Sigmoid colon (tissue), 7 donors: ENCODE results near the gene CORO1C. TPM values are rescaled to one million over a fixed set of nuclear protein-coding genes. Genes with fewer than 3 reads are reported as not detected.
"Not testable (repeated sequence)": the region's sequence is repeated elsewhere in the genome, so short reads cannot be mapped to it uniquely, and the experiment has no call there.

Experiments used
- DNase-seq: peaks from one replicate; pipeline ENCODE4 v3.0.0-alpha.2; 2019
- H3K27ac ChIP-seq, 4 donors: fragments of 200-600 bp; sonication (generic); one replicate each; pipeline ENCODE4 v1.5.1; 2016 to 2019; ENCODE audit warnings: mild to moderate bottlenecking in 1 of 4
- H3K27me3 ChIP-seq, 3 donors: fragments of 200-600 bp; sonication (generic); one replicate each; pipeline ENCODE4 v1.5.1; 2019; ENCODE audit warnings: mild to moderate bottlenecking in 1 of 3
- H3K36me3 ChIP-seq, 4 donors: fragments of 200-600 bp; sonication (generic); one replicate each; pipeline ENCODE4 v1.5.1; 2016 to 2019
- H3K4me1 ChIP-seq, 4 donors: fragments of 200-600 bp; sonication (generic); one replicate each; pipeline ENCODE4 v1.5.1; 2017 to 2019
- H3K4me3 ChIP-seq, 4 donors: fragments of 200-600 bp; sonication (generic); one replicate each; pipeline ENCODE4 v1.5.1; 2017 to 2019; ENCODE audit warnings: mild to moderate bottlenecking in 2 of 4, moderate library complexity in 1 of 4
- H3K9me3 ChIP-seq, 4 donors: fragments of 200-600 bp in 3 of 4; sonication (generic) in 3 of 4; one replicate each; pipeline versions ENCODE4 v1.5.1 to v1.6.1; 2013 to 2019
- CTCF ChIP-seq, 4 experiments: fragments of 450-650 bp in 3 of 4; fragments of 200-600 bp in 1 of 4; IDR thresholded peaks; one replicate each; pipeline ENCODE4 v1.5.1; 2016 to 2019; ENCODE audit warnings: antibody characterized with exemption in 4 of 4, mild to moderate bottlenecking in 3 of 4, moderate library complexity in 2 of 4
- EP300 ChIP-seq, 4 donors: sonication (generic); formaldehyde crosslinking; IDR thresholded peaks; one replicate each; pipeline ENCODE4 v1.6.1; 2017; ENCODE audit warnings: antibody characterized with exemption in 4 of 4
- POLR2A ChIP-seq, 2 donors: fragments of 450-650 bp; IDR thresholded peaks; one replicate each; pipeline ENCODE4 v1.6.1; 2016; ENCODE audit warnings: antibody characterized with exemption in 2 of 2, mild to moderate bottlenecking in 2 of 2, moderate library complexity in 2 of 2
- POLR2AphosphoS5 ChIP-seq, 4 donors: sonication (generic); formaldehyde crosslinking; IDR thresholded peaks; one replicate each; pipeline ENCODE4 v1.6.1; 2017; ENCODE audit warnings: antibody characterized with exemption in 4 of 4
- WGBS, 2 donors: extraction: QIAGEN DNeasy Blood & Tissue Kit; methylation state at CpG; one replicate each; pipeline ENCODE4 v1.1.7; 2013; 5-methylcytosine and 5-hydroxymethylcytosine counted together
- intact Hi-C: fragments of 100-400 bp; cut with DNase I; formaldehyde crosslinking; loops from one replicate; pipeline ENCODE4 v1.15.1; 2023
- polyA plus RNA-seq, 3 donors: library from polyadenylated mRNA; stranded (reverse); fragments of 200-250 nt; gene quantifications; one replicate each; pipeline ENCODE4 v1.2.3, GENCODE V29; 2013
- total RNA-seq, 4 donors: library from RNA; depleted of rRNA; stranded (reverse); fragments of >200 nt; gene quantifications; one replicate each; pipeline ENCODE4 v1.1.0, GENCODE V29; 2016
- donor health status: healthy with polysubstance abuse.
- donor health status: Bipolar disorder and iron deficiency.
- donor health status: healthy.

CORO1C gene
- total and polyA plus RNA-seq, 7 donors, result 38.4 to 569 (median 247) TPM

GRCh38 chr12:108633081-108633533, 98.2 kb downstream of the CORO1C start:
- peaks cover 0 to 68% (median 46%) of the 10 kb centered on the region in 4 donors for H3K4me1 ChIP-seq
- peak; percentile 28 for DNase-seq
- TF ChIP-seq POLR2A (IDR thresholded peaks at IDR 0.05) (no peak), CTCF (IDR thresholded peaks at IDR 0.05) (no peak), EP300 (IDR thresholded peaks at IDR 0.05) (no peak), POLR2AphosphoS5 (IDR thresholded peaks at IDR 0.05) (no peak)
- 72 to 86% methylated on average over 7 of the region's 7 CpGs for WGBS, 2 donors
- intact Hi-C loops, result loop anchor here (10.0 kb wide), 1 partner anchor 462 kb away; the partner anchor contains the start of genes ALKBH2 and UNG
- no peaks in the 10 kb centered on the region for H3K9me3 ChIP-seq
- H3K4me3 ChIP-seq, result peak overlapping the region in 2 of 4 donors; percentile 22 to 25
- H3K27me3 ChIP-seq, result no peaks in the 10 kb centered on the region
- peak overlapping the region; percentile 17 to 51 (median 34) for H3K27ac ChIP-seq
- H3K36me3 ChIP-seq, result no peaks in the 10 kb centered on the region

- Histone ChIP-seq H3K27ac (peak overlapping the region in 1 of 4 donors; percentile 66), H3K4me1 (peaks cover 0 to 52% (median 31%) of the 10 kb centered on the region in 4 donors)
- not testable (repeated sequence) for H3K9me3 ChIP-seq, H3K27me3 ChIP-seq, H3K4me3 ChIP-seq, H3K36me3 ChIP-seq, DNase-seq
- intact Hi-C loops, result loop anchor here (10.0 kb wide), 1 partner anchor 464 kb away; the partner anchor contains the start of genes ALKBH2 and UNG
- 81% methylated on average over 4 of the region's 4 CpGs for WGBS, 2 donors
Measured at GRCh38 chr12:108631261-108631660, 100.1 kb downstream of the CORO1C start.

GRCh38 chr12:108630481-108631207, 100.7 kb downstream of the CORO1C start:
- intact Hi-C loops, result loop anchor here (10.0 kb wide), 1 partner anchor 464 kb away; the partner anchor contains the start of genes ALKBH2 and UNG
- no peak overlapping the region for H3K4me3 ChIP-seq
- WGBS, 2 donors, result 61 to 69% methylated on average over 9 of the region's 9 CpGs
- H3K4me1 ChIP-seq, result peaks cover 0 to 46% (median 25%) of the 10 kb centered on the region in 4 donors
- no peaks in the 10 kb centered on the region for H3K36me3 ChIP-seq
- no peaks in the 10 kb centered on the region for H3K27me3 ChIP-seq
- H3K27ac ChIP-seq, result peak overlapping the region in 3 of 4 donors; percentile 16 to 66 (median 41)
- no peak for DNase-seq
- H3K9me3 ChIP-seq, result no peaks in the 10 kb centered on the region
- peak in 1 of 4 donors; percentile 8 for TF ChIP-seq POLR2AphosphoS5 (IDR thresholded peaks at IDR 0.05)
- TF ChIP-seq POLR2A (IDR thresholded peaks at IDR 0.05), result no peak

- Histone ChIP-seq H3K4me1 (peaks cover 0 to 39% (median 18%) of the 10 kb centered on the region in 4 donors), H3K9me3 (no peaks in the 10 kb centered on the region), H3K27ac (peak overlapping the region in 3 of 4 donors; percentile 16 to 66 (median 41)), H3K27me3 (no peaks in the 10 kb centered on the region), H3K36me3 (no peaks in the 10 kb centered on the region), H3K4me3 (no peak overlapping the region)
- TF ChIP-seq EP300 (IDR thresholded peaks at IDR 0.05) (no peak), CTCF (IDR thresholded peaks at IDR 0.05) (no peak), POLR2A (IDR thresholded peaks at IDR 0.05) (no peak), POLR2AphosphoS5 (IDR thresholded peaks at IDR 0.05) (no peak)
- WGBS, 2 donors, result 64 to 69% methylated on average over 17 of the region's 17 CpGs
- intact Hi-C loops, result loop anchor here (10.0 kb wide), 1 partner anchor 465 kb away; the partner anchor contains the start of genes ALKBH2 and UNG
- no peak for DNase-seq
Measured at GRCh38 chr12:108629824-108630476, 101.4 kb downstream of the CORO1C start.

GRCh38 chr12:108629151-108629550, 102.2 kb downstream of the CORO1C start:
- Histone ChIP-seq H3K9me3 (no peaks in the 10 kb centered on the region), H3K27me3 (no peaks in the 10 kb centered on the region), H3K4me1 (peaks cover 0 to 39% (median 18%) of the 10 kb centered on the region in 4 donors), H3K4me3 (peak overlapping the region in 1 of 4 donors; percentile 10), H3K36me3 (no peaks in the 10 kb centered on the region), H3K27ac (peak overlapping the region in 2 of 4 donors; percentile 59 to 66)
- intact Hi-C loops, result no loop called here
- 75 to 83% methylated on average over 5 of the region's 5 CpGs for WGBS, 2 donors
- DNase-seq, result no peak
- TF ChIP-seq CTCF (IDR thresholded peaks at IDR 0.05), result no peak
- TF ChIP-seq EP300 (IDR thresholded peaks at IDR 0.05), result no peak
- TF ChIP-seq POLR2A (IDR thresholded peaks at IDR 0.05), result no peak
- no peak for TF ChIP-seq POLR2AphosphoS5 (IDR thresholded peaks at IDR 0.05)
